Esophagus squamous epithelium (tissue), 5 donors: ENCODE data around the gene CZIB. TPM values are rescaled to one million over a fixed set of nuclear protein-coding genes. Genes with fewer than 3 reads are reported as not detected.

ENCODE experiments used
- DNase-seq: peaks from one replicate; lab custom pipeline; 2025; lab: John Stamatoyannopoulos, UW
- H3K27ac ChIP-seq, 4 donors: fragments of 200-600 bp; sonication (generic); one replicate each; pipeline ENCODE4 v1.5.1; 2016 to 2019; ENCODE audit warnings: mild to moderate bottlenecking in 1 of 4
- H3K27me3 ChIP-seq, 4 donors: fragments of 200-600 bp; sonication (generic); 1 replicate in 3 of 4; 2 replicates in 1 of 4; pipeline versions ENCODE4 v1.5.1 to v1.6.0; 2017 to 2021; ENCODE audit warnings: antibody characterized with exemption in 1 of 4
- H3K36me3 ChIP-seq, 3 donors: fragments of 200-600 bp; sonication (generic); one replicate each; pipeline ENCODE4 v1.5.1; 2016 to 2019
- H3K4me1 ChIP-seq, 3 donors: fragments of 200-600 bp; sonication (generic); one replicate each; pipeline ENCODE4 v1.5.1; 2017 to 2019
- H3K4me3 ChIP-seq, 4 donors: fragments of 200-600 bp; sonication (generic); 1 replicate in 3 of 4; 2 replicates in 1 of 4; pipeline ENCODE4 v1.5.1; 2016 to 2019; ENCODE audit warnings: mild to moderate bottlenecking in 2 of 4, moderate library complexity in 1 of 4
- H3K9me3 ChIP-seq, 3 donors: fragments of 200-600 bp; sonication (generic); one replicate each; pipeline ENCODE4 v1.5.1; 2016 to 2019
- CTCF ChIP-seq, 6 experiments: fragments of 450-650 bp in 4 of 6; fragments of 200-600 bp in 2 of 6; sonication (generic) in 2 of 6; IDR thresholded peaks; one replicate each; pipeline ENCODE4 v1.5.1; 2016 to 2019; ENCODE audit warnings: antibody characterized with exemption in 6 of 6, mild to moderate bottlenecking in 4 of 6, moderate library complexity in 4 of 6
- POLR2A ChIP-seq, 4 donors: fragments of 450-650 bp; IDR thresholded peaks; one replicate each; pipeline ENCODE4 v1.6.1; 2017; ENCODE audit warnings: antibody characterized with exemption in 4 of 4, mild to moderate bottlenecking in 4 of 4, moderate library complexity in 3 of 4
- WGBS, 2 donors: methylation state at CpG; one replicate each; pipeline ENCODE4 v1.1.5; 2018; 5-methylcytosine and 5-hydroxymethylcytosine counted together
- intact Hi-C: fragments of 100-400 bp; cut with DNase I; formaldehyde crosslinking; loops from one replicate; pipeline ENCODE4 v1.15.0; 2022
- total RNA-seq, 4 donors: library from RNA; depleted of rRNA; stranded (reverse); fragments of >200 nt; gene quantifications; one replicate each; pipeline ENCODE4 v1.1.0, GENCODE V29; 2016
- donor health status: DM: yes; HTN: yes; CAD: no.

Gene CZIB
- total RNA-seq, 4 donors from 2014 or later = 18.7 to 42.9 (median 26.0) TPM

GRCh38 chr1:53264048-53264447, 43.6 kb upstream of the CZIB start:
- H3K27ac ChIP-seq = no peak overlapping the region
- WGBS, 2 donors = 100% methylated on average over 3 to 7 of the region's 11 CpGs
- TF ChIP-seq POLR2A (IDR thresholded peaks at IDR 0.05) = no peak
- no peak for TF ChIP-seq CTCF (IDR thresholded peaks at IDR 0.05)
- DNase-seq = no peak
- intact Hi-C loops = no loop called here
- no peaks in the 10 kb centered on the region for H3K27me3 ChIP-seq
- no peaks in the 10 kb centered on the region for H3K4me1 ChIP-seq
- peaks cover 0 to 85% (median 19%) of the 10 kb centered on the region in 3 donors for H3K36me3 ChIP-seq
- no peak overlapping the region for H3K4me3 ChIP-seq
- H3K9me3 ChIP-seq = no peaks in the 10 kb centered on the region

DNA sequence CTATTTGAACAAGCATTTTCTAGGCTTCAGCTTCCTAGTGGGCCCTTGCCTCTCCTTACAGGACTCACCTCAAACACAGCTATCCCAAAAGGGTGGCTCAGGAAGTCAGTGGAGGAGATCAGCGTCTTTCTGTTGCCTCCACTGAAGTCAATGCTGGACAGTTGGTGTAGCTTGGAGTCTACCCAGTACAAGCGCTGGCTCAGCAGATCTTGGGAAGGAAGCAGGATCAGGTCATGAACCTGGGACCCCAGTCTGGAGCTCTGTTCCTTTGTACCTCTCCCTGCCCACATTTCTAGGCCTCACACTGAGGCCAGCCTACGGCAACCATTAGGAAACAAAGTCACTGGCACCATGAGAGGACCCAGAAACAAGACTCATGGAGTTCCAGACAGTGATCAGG, 41.6 kb upstream of the CZIB start:
- DNase-seq = no peak
- H3K4me1 ChIP-seq = no peaks in the 10 kb centered on the region
- H3K9me3 ChIP-seq = no peaks in the 10 kb centered on the region
- 83 to 100% methylated on average over 1 of the region's 3 CpGs for WGBS, 2 donors
- no peak overlapping the region for H3K27ac ChIP-seq
- H3K36me3 ChIP-seq = peaks cover 0 to 93% (median 19%) of the 10 kb centered on the region in 3 donors
- intact Hi-C loops = no loop called here
- no peak overlapping the region for H3K4me3 ChIP-seq
- TF ChIP-seq CTCF (IDR thresholded peaks at IDR 0.05) (no peak), POLR2A (IDR thresholded peaks at IDR 0.05) (no peak)
- H3K27me3 ChIP-seq = no peaks in the 10 kb centered on the region

- TF ChIP-seq CTCF (IDR thresholded peaks at IDR 0.05) = no peak
- Histone ChIP-seq H3K4me3 (no peak overlapping the region), H3K9me3 (no peaks in the 10 kb centered on the region), H3K4me1 (no peaks in the 10 kb centered on the region), H3K27ac (no peak overlapping the region), H3K36me3 (peaks cover 0 to 89% (median 19%) of the 10 kb centered on the region in 3 donors), H3K27me3 (no peaks in the 10 kb centered on the region)
- 78 to 87% methylated on average over 3 to 4 of the region's 4 CpGs for WGBS, 2 donors
- intact Hi-C loops = no loop called here
- no peak for DNase-seq
These were observed 40.3 kb upstream of the CZIB start for GRCh38 chr1:53260631-53261247.

- Histone ChIP-seq H3K36me3 (peaks cover 0 to 87% (median 19%) of the 10 kb centered on the region in 3 donors), H3K9me3 (no peaks in the 10 kb centered on the region), H3K4me1 (no peaks in the 10 kb centered on the region), H3K27ac (no peak overlapping the region), H3K4me3 (no peak overlapping the region), H3K27me3 (no peaks in the 10 kb centered on the region)
- intact Hi-C loops = no loop called here
- WGBS, 2 donors = 82% methylated on average over 2 of the region's 2 CpGs
- no peak for DNase-seq
- no peak for TF ChIP-seq POLR2A (IDR thresholded peaks at IDR 0.05)
- TF ChIP-seq CTCF (IDR thresholded peaks at IDR 0.05) = no peak
These were observed 39.5 kb upstream of the CZIB start for GRCh38 chr1:53259932-53260331.

GRCh38 chr1:53258216-53258615, 37.8 kb upstream of the CZIB start:
- peaks cover 0 to 73% (median 9%) of the 10 kb centered on the region in 3 donors for H3K36me3 ChIP-seq
- H3K4me1 ChIP-seq = no peaks in the 10 kb centered on the region
- no peak for DNase-seq
- no peak overlapping the region for H3K27ac ChIP-seq
- no peaks in the 10 kb centered on the region for H3K27me3 ChIP-seq
- 45 to 67% methylated on average over 1 of the region's 1 CpG for whole genome bisulfite sequencing, 2 donors
- H3K4me3 ChIP-seq = no peak overlapping the region
- H3K9me3 ChIP-seq = no peaks in the 10 kb centered on the region
- intact Hi-C loops = no loop called here
- no peak for TF ChIP-seq POLR2A (IDR thresholded peaks at IDR 0.05)
- no peak for TF ChIP-seq CTCF (IDR thresholded peaks at IDR 0.05)
